AG09309 (cell line): ENCODE results near the gene SNX32.

Source experiments
- DNase-seq: peaks from one replicate; pipeline ENCODE4 v3.0.0-alpha.2; 2010; ENCODE audit warnings: low read depth
- H3K4me3 ChIP-seq: 2 replicates; pipeline ENCODE4 v1.5.1; 2011; ENCODE audit warnings: mild to moderate bottlenecking, low read depth, low read length, moderate library complexity; ENCODE audit not compliant: control insufficient read depth
- CTCF ChIP-seq: IDR thresholded peaks from 2 replicates; pipeline ENCODE4 v1.5.1; 2011; ENCODE audit warnings: mild to moderate bottlenecking, low read depth, low read length, inconsistent platforms; ENCODE audit not compliant: insufficient read depth, control insufficient read depth; ENCODE audit errors: missing control alignments

Gene SNX32

GRCh38 chr11:65793144-65793581 is 40.6 kb upstream of the SNX32 start:
- no peak for DNase-seq
- no peak overlapping the region for H3K4me3 ChIP-seq
- no peak for TF ChIP-seq CTCF

- no peak for DNase-seq
- no peak for TF ChIP-seq CTCF
- no peak overlapping the region for H3K4me3 ChIP-seq
These were observed 40.0 kb upstream of the SNX32 start for GRCh38 chr11:65793625-65794400.

- TF ChIP-seq CTCF, result no peak
- DNase-seq, result no peak
- H3K4me3 ChIP-seq, result no peak overlapping the region
These were observed 38.9 kb upstream of the SNX32 start for GRCh38 chr11:65794570-65795510.

GRCh38 chr11:65796726-65797601 is 36.8 kb upstream of the SNX32 start:
- no peak for DNase-seq
- TF ChIP-seq CTCF, result no peak
- no peak overlapping the region for H3K4me3 ChIP-seq

GRCh38 chr11:65797711-65798110 is 36.1 kb upstream of the SNX32 start:
- no peak for TF ChIP-seq CTCF
- DNase-seq, result no peak

GRCh38 chr11:65798882-65799281 is 34.9 kb upstream of the SNX32 start:
- DNase-seq, result no peak
- H3K4me3 ChIP-seq, result no peak overlapping the region
- TF ChIP-seq CTCF, result no peak

More at GRCh38 chr11:65797711-65798110, 36.1 kb upstream of the SNX32 start:
- no peak overlapping the region for H3K4me3 ChIP-seq
